H1 (cell line): ENCODE measurements around the gene TIFAB. TPM values are rescaled to one million over a fixed set of nuclear protein-coding genes. Genes with fewer than 3 reads are reported as not detected.

Source experiments
- CTCF ChIA-PET: fragments of 300-600 bp; sonication (Branson Sonifier 250); formaldehyde crosslinking; loops from one replicate; lab custom pipeline; 2021; ENCODE audit not compliant: partially characterized antibody; lab: Charles Lee
- POLR2A ChIA-PET: fragments of 300-600 bp; sonication (Branson Sonifier 250); formaldehyde crosslinking; loops from one replicate; lab custom pipeline; 2021; ENCODE audit warnings: inconsistent platforms; ENCODE audit not compliant: partially characterized antibody; lab: Charles Lee
- DNase-seq, 2 experiments: peaks; one replicate each; pipeline versions ENCODE4 v3.0.0 to v3.0.0-alpha.2; 2010 to 2022; ENCODE audit warnings: low spot score in 2 of 2, low read depth in 1 of 2, mixed read lengths in 1 of 2
- FAIRE-seq: peaks from 2 replicates; lab custom pipeline; 2011; peaks lifted over from hg19 to GRCh38; lab: Jason Lieb, UNC
- H2AFZ ChIP-seq: 2 replicates; pipeline ENCODE4 v1.8.1; 2012; ENCODE audit warnings: low read length, inconsistent platforms
- H2AK5ac ChIP-seq: 2 replicates; pipeline ENCODE4 v1.6.1; 2013; ENCODE audit warnings: low read depth, low read length
- H2BK120ac ChIP-seq: replicated peaks from 2 replicates; pipeline ENCODE3; 2013; ENCODE audit warnings: low read depth, low read length, inconsistent platforms
- H2BK12ac ChIP-seq: 2 replicates; pipeline ENCODE4 v1.6.1; 2013; ENCODE audit warnings: low read depth, low read length
- H2BK15ac ChIP-seq: 2 replicates; pipeline ENCODE4 v1.6.1; 2013; ENCODE audit warnings: low read length
- H2BK20ac ChIP-seq: 2 replicates; pipeline ENCODE4 v1.6.1; 2013; ENCODE audit warnings: low read length
- H2BK5ac ChIP-seq: 2 replicates; pipeline ENCODE4 v1.6.1; 2013; ENCODE audit warnings: low read depth, low read length
- H3K14ac ChIP-seq: 2 replicates; pipeline ENCODE4 v1.6.1; 2013; ENCODE audit warnings: inconsistent platforms; ENCODE audit not compliant: insufficient read length
- H3K18ac ChIP-seq: 2 replicates; pipeline ENCODE4 v1.6.1; 2013; ENCODE audit warnings: low read length; ENCODE audit errors: extremely low read depth
- H3K23ac ChIP-seq: 2 replicates; pipeline ENCODE4 v1.6.1; 2013; ENCODE audit warnings: inconsistent platforms; ENCODE audit not compliant: insufficient read length
- H3K23me2 ChIP-seq: 2 replicates; pipeline ENCODE4 v1.6.1; 2013; ENCODE audit warnings: low read depth, low read length
- H3K27ac ChIP-seq: 2 replicates; pipeline ENCODE4 v1.6.1; 2011; ENCODE audit warnings: low read depth, low read length, inconsistent platforms
- H3K27me3 ChIP-seq, 4 experiments: replicated peaks in 1 of 4; 1 replicate in 1 of 4; 2 replicates in 3 of 4; pipeline versions ENCODE4 v1.6.1 to v1.8.1; 2011 to 2013; ENCODE audit warnings: low read length in 3 of 4, mild to moderate bottlenecking in 3 of 4, inconsistent platforms in 2 of 4, mixed read lengths in 2 of 4, moderate library complexity in 1 of 4; ENCODE audit not compliant: control insufficient read depth in 3 of 4, insufficient read depth in 3 of 4; ENCODE audit errors: extremely low read depth in 1 of 4
- H3K36me3 ChIP-seq, 4 experiments: 2 replicates each; pipeline versions ENCODE4 v1.6.1 to v1.8.1; 2011 to 2013; ENCODE audit warnings: mild to moderate bottlenecking in 4 of 4, low read length in 3 of 4, moderate library complexity in 2 of 4, control low read depth in 1 of 4, inconsistent platforms in 1 of 4; ENCODE audit not compliant: insufficient read depth in 4 of 4, control insufficient read depth in 2 of 4
- H3K4ac ChIP-seq: replicated peaks from 2 replicates; pipeline ENCODE3; 2013; ENCODE audit warnings: low read length, low read depth, mixed read lengths, inconsistent platforms; ENCODE audit not compliant: insufficient read length
- H3K4me1 ChIP-seq, 4 experiments: replicated peaks in 1 of 4; 1 replicate in 1 of 4; 2 replicates in 3 of 4; pipeline versions ENCODE4 v1.6.1 to v1.8.1; 2011 to 2013; ENCODE audit warnings: low read length in 3 of 4, inconsistent platforms in 2 of 4, mixed read lengths in 1 of 4; ENCODE audit not compliant: insufficient read depth in 4 of 4, control insufficient read depth in 3 of 4
- H3K4me2 ChIP-seq, 2 experiments: 2 replicates each; pipeline versions ENCODE4 v1.6.1 to v1.8.1; 2011 to 2013; ENCODE audit warnings: low read depth in 2 of 2, low read length in 2 of 2, control low read depth in 1 of 2, inconsistent platforms in 1 of 2, mild to moderate bottlenecking in 1 of 2; ENCODE audit not compliant: insufficient read depth in 1 of 2
- H3K4me3 ChIP-seq, 4 experiments: fragments of 200-600, 300-600 bp in 1 of 4; sonication (generic), shearing (Covaris generic), sonication (Bioruptor Twin) in 1 of 4; 2 replicates each; pipeline versions ENCODE4 v1.5.1 to v1.8.1; 2011 to 2016; ENCODE audit warnings: low read length in 4 of 4, low read depth in 3 of 4, control low read depth in 2 of 4, inconsistent platforms in 2 of 4, mild to moderate bottlenecking in 2 of 4, mixed read lengths in 1 of 4, moderate library complexity in 1 of 4; ENCODE audit not compliant: insufficient read depth in 2 of 4; ENCODE audit errors: extremely low read depth in 1 of 4
- H3K56ac ChIP-seq: replicated peaks from 2 replicates; pipeline ENCODE3; 2013; ENCODE audit warnings: low read depth, mild to moderate bottlenecking, mixed read lengths, low read length, inconsistent platforms; ENCODE audit not compliant: insufficient read length
- H3K79me1 ChIP-seq: 2 replicates; pipeline ENCODE4 v1.6.1; 2013; ENCODE audit warnings: low read depth, low read length, control low read depth
- H3K79me2 ChIP-seq, 2 experiments: 2 replicates each; pipeline versions ENCODE4 v1.6.1 to v1.8.1; 2012 to 2013; ENCODE audit warnings: low read length in 2 of 2, mild to moderate bottlenecking in 2 of 2, inconsistent platforms in 1 of 2; ENCODE audit not compliant: insufficient read depth in 2 of 2, control insufficient read depth in 1 of 2
- H3K9ac ChIP-seq, 4 experiments: replicated peaks in 1 of 4; 1 replicate in 1 of 4; 2 replicates in 3 of 4; pipeline versions ENCODE4 v1.6.1 to v1.8.1; 2011 to 2013; ENCODE audit warnings: low read depth in 3 of 4, low read length in 3 of 4, control low read depth in 2 of 4, mild to moderate bottlenecking in 2 of 4, moderate library complexity in 2 of 4, inconsistent platforms in 1 of 4; ENCODE audit errors: extremely low read depth in 1 of 4
- H3K9me3 ChIP-seq, 2 experiments: 2 replicates each; pipeline versions ENCODE4 v1.6.1 to v1.8.1; 2012 to 2013; ENCODE audit warnings: mild to moderate bottlenecking in 2 of 2, moderate library complexity in 2 of 2, control low read depth in 1 of 2, inconsistent platforms in 1 of 2, low read depth in 1 of 2, low read length in 1 of 2, mixed read lengths in 1 of 2; ENCODE audit not compliant: insufficient read depth in 2 of 2
- H4K20me1 ChIP-seq, 2 experiments: replicated peaks in 1 of 2; 2 replicates each; pipeline versions ENCODE3 to v1.8.1; 2011 to 2013; ENCODE audit warnings: inconsistent platforms in 2 of 2, low read length in 2 of 2, mild to moderate bottlenecking in 1 of 2; ENCODE audit not compliant: insufficient read depth in 2 of 2, control insufficient read depth in 1 of 2
- H4K5ac ChIP-seq: 2 replicates; pipeline ENCODE4 v1.6.1; 2013; ENCODE audit warnings: low read length, low read depth, mixed read lengths, inconsistent platforms; ENCODE audit not compliant: insufficient read length
- H4K8ac ChIP-seq: 2 replicates; pipeline ENCODE4 v1.8.0; 2013; ENCODE audit warnings: mild to moderate bottlenecking, moderate library complexity, low read length, inconsistent platforms; ENCODE audit not compliant: insufficient read depth; ENCODE audit errors: extremely low read depth
- H4K91ac ChIP-seq: replicated peaks from 2 replicates; pipeline ENCODE3; 2013; ENCODE audit warnings: low read length, mixed read lengths, inconsistent platforms; ENCODE audit not compliant: insufficient read length
- ASH2L ChIP-seq: fragments of 200-600, 300-600 bp; sonication (generic); IDR thresholded peaks from one replicate; pipeline ENCODE4 v1.7.1; 2017; ENCODE audit warnings: low read length
- BACH1 ChIP-seq: IDR thresholded peaks from 2 replicates; pipeline ENCODE4 v1.6.1; 2012; ENCODE audit warnings: low read length, improper control_type of control experiment
- CBX8 ChIP-seq: fragments of 300-800, 300-1000 bp; sonication (generic); IDR thresholded peaks from 2 replicates; pipeline ENCODE4 v1.7.1; 2016; ENCODE audit warnings: low read depth, low read length, borderline replicate concordance
- EP300 ChIP-seq, 2 experiments: IDR thresholded peaks; 1 replicate in 1 of 2; 2 replicates in 1 of 2; pipeline ENCODE4 v1.6.1; 2011 to 2012; ENCODE audit warnings: low read depth in 2 of 2, low read length in 2 of 2, mild to moderate bottlenecking in 2 of 2, borderline replicate concordance in 1 of 2, inconsistent platforms in 1 of 2, moderate library complexity in 1 of 2
- EZH2 ChIP-seq: fragments of 200-600 bp; sonication (generic); IDR thresholded peaks from 2 replicates; pipeline ENCODE4 v1.7.1; 2012; ENCODE audit warnings: low read depth, mild to moderate bottlenecking, moderate library complexity, low read length, inconsistent platforms; ENCODE audit not compliant: severe bottlenecking
- JUN ChIP-seq: IDR thresholded peaks from 2 replicates; pipeline ENCODE4 v1.6.1; 2011; ENCODE audit warnings: low read depth, mild to moderate bottlenecking, improper control_type of control experiment, low read length
- SAP30 ChIP-seq: fragments of 300-600 bp; sonication (generic); IDR thresholded peaks from 2 replicates; pipeline ENCODE4 v1.7.1; 2012; ENCODE audit warnings: low read length, moderate library complexity, mild to moderate bottlenecking, inconsistent platforms; ENCODE audit not compliant: insufficient read depth, insufficient replicate concordance
- YY1 ChIP-seq: IDR thresholded peaks from 2 replicates; pipeline ENCODE4 v1.6.1; 2011; ENCODE audit warnings: low read depth, mild to moderate bottlenecking, low read length
- WGBS, 2 experiments: shearing (Covaris generic) in 1 of 2; methylation state at CpG; one replicate each; pipeline versions ENCODE4 v1.1.6 to v1.1.7; 2013 to 2015; ENCODE audit warnings: low lambda C conversion rate in 2 of 2, mixed read lengths in 2 of 2, inconsistent platforms in 1 of 2, low coverage in 1 of 2, missing lambda C conversion rate in 1 of 2; ENCODE audit not compliant: insufficient replicate concordance in 2 of 2, insufficient coverage in 1 of 2, insufficient read length in 1 of 2; ENCODE audit errors: extremely low coverage in 1 of 2, missing lambda C conversion rate in 1 of 2; 5-methylcytosine and 5-hydroxymethylcytosine counted together
- polyA plus RNA-seq, 7 experiments: library from polyadenylated mRNA; depleted of rRNA in 3 of 7; stranded (reverse) in 5 of 7; unstranded in 2 of 7; fragments of >200 nt in 5 of 7; fragments of 200-250 nt in 2 of 7; gene quantifications; 1 replicate in 5 of 7; 2 replicates in 1 of 7; 4 replicates in 1 of 7; pipeline versions ENCODE4 v1.2.1 to v1.2.3, GENCODE V29; 2011 to 2013; ENCODE audit warnings: missing spikeins in 2 of 7, mixed read lengths in 2 of 7
- total RNA-seq: library from RNA; stranded (reverse); fragmentation: NEBNext Ultra II Directional; extraction: Animal tissue kit (Norgen Biotek cat#: 25700); gene quantifications from 2 replicates; pipeline ENCODE4 v1.2.1, GENCODE V29; 2021

TIFAB gene
- total and polyA plus RNA-seq, 2 of the 8 experiments (the other 6 are each of a cell fraction or from before 2014, with no cell fraction given) = not detected

GRCh38 chr5:135440916-135441315 lies 11.2 kb downstream of the TIFAB start:
- Histone ChIP-seq H2AFZ (no peak overlapping the region), H3K9ac (no peak overlapping the region), H3K23ac (no peak overlapping the region), H2BK12ac (no peak overlapping the region), H3K18ac (no peak overlapping the region), H3K23me2 (no peaks in the 10 kb centered on the region; the same call in 1 of the 2 replicates), H4K91ac (no peak overlapping the region), H3K27ac (no peak overlapping the region), H3K4ac (no peak overlapping the region), H4K20me1 (no peaks in the 10 kb centered on the region), H3K9me3 (no peaks in the 10 kb centered on the region), H4K5ac (no peak overlapping the region), H3K56ac (no peak overlapping the region), H2BK15ac (no peak overlapping the region), H3K27me3 (no peaks in the 10 kb centered on the region; a peak in 1 of 7 replicates), H2AK5ac (no peak overlapping the region), H3K14ac (no peak overlapping the region), H2BK5ac (no peak overlapping the region), H3K4me2 (no peak overlapping the region), H4K8ac (no peak overlapping the region), H2BK120ac (no peak overlapping the region), H3K79me2 (no peaks in the 10 kb centered on the region), H2BK20ac (no peak overlapping the region), H3K4me1 (no peaks in the 10 kb centered on the region; a peak in 1 of 7 replicates), H3K79me1 (no peaks in the 10 kb centered on the region), H3K4me3 (no peak overlapping the region), H3K36me3 (no peaks in the 10 kb centered on the region)
- FAIRE-seq = no peak
- no peak for TF ChIP-seq CBX8
- TF ChIP-seq EZH2 = no peak
- TF ChIP-seq ASH2L = no peak
- TF ChIP-seq SAP30 = no peak
- TF ChIP-seq BACH1 = no peak
- TF ChIP-seq YY1 = no peak
- TF ChIP-seq EP300 (IDR thresholded peaks at IDR 0.05; ENCODE audit: borderline replicate concordance in 1 of 2, low read depth in 2 of 2, low read length in 2 of 2) = no peak
- TF ChIP-seq JUN = no peak
- 96% methylated on average over 6 of the region's 6 CpGs; no CpG with 5 or more reads in 1 of the 2 experiments for WGBS, 2 experiments
- POLR2A ChIA-PET = interaction anchor here (1.0 kb wide), 1 partner anchor 10 kb away, joined by 3 read pairs; no protein-coding TSS in a partner anchor
- CTCF ChIA-PET = interaction anchor here (0.8 to 19.4 kb wide), 5 partner anchors 10 to 121 kb away, joined by 3 to 264 read pairs (median 5); no protein-coding TSS in a partner anchor
- DNase-seq = peak in 1 of 2 experiments; percentile 22
